ENCODE results near the gene STEAP1B.

STEAP1B gene

GRCh38 chr7:22404421-22405023 lies 95.5 kb downstream of the STEAP1B start:
- Histone ChIP-seq H3K27me3 (ENCODE audit: control insufficient read depth, insufficient read depth, low read length) (no peaks in the 10 kb centered on the region), H3K9ac (ENCODE audit: low read length) (no peak overlapping the region), H3K36me3 (ENCODE audit: control insufficient read depth, low read depth, low read length) (no peaks in the 10 kb centered on the region), H3K9me3 (ENCODE audit: control insufficient read depth, low read depth, low read length) (no peaks in the 10 kb centered on the region), H3K4me3 (ENCODE audit: low read length) (no peak overlapping the region), H3K27ac (ENCODE audit: low read length) (no peak overlapping the region), H3K4me1 (ENCODE audit: control insufficient read depth, low read depth, low read length) (no peaks in the 10 kb centered on the region)

GRCh38 chr7:22403344-22403743 lies 96.6 kb downstream of the STEAP1B start:
- H3K9me3 ChIP-seq (ENCODE audit: control insufficient read depth, low read depth, low read length) = no peaks in the 10 kb centered on the region
- no peak overlapping the region for H3K9ac ChIP-seq (ENCODE audit: low read length)
- H3K36me3 ChIP-seq (ENCODE audit: control insufficient read depth, low read depth, low read length) = no peaks in the 10 kb centered on the region
- no peaks in the 10 kb centered on the region for H3K27me3 ChIP-seq (ENCODE audit: control insufficient read depth, insufficient read depth, low read length)
- H3K4me1 ChIP-seq (ENCODE audit: control insufficient read depth, low read depth, low read length) = no peaks in the 10 kb centered on the region
- H3K27ac ChIP-seq (ENCODE audit: low read length) = no peak overlapping the region
- no peak overlapping the region for H3K4me3 ChIP-seq (ENCODE audit: low read length)

- Histone ChIP-seq H3K27me3 (ENCODE audit: control insufficient read depth, insufficient read depth, low read length) (no peaks in the 10 kb centered on the region), H3K4me3 (ENCODE audit: low read length) (no peak overlapping the region), H3K4me1 (ENCODE audit: control insufficient read depth, low read depth, low read length) (no peaks in the 10 kb centered on the region), H3K27ac (ENCODE audit: low read length) (no peak overlapping the region), H3K36me3 (ENCODE audit: control insufficient read depth, low read depth, low read length) (no peaks in the 10 kb centered on the region), H3K9ac (ENCODE audit: low read length) (no peak overlapping the region), H3K9me3 (ENCODE audit: control insufficient read depth, low read depth, low read length) (no peaks in the 10 kb centered on the region)
Observed at GRCh38 chr7:22402250-22402649, 97.7 kb downstream of the STEAP1B start.

- Histone ChIP-seq H3K27me3 (ENCODE audit: control insufficient read depth, insufficient read depth, low read length) (no peaks in the 10 kb centered on the region), H3K36me3 (ENCODE audit: control insufficient read depth, low read depth, low read length) (no peaks in the 10 kb centered on the region), H3K27ac (ENCODE audit: low read length) (no peak overlapping the region), H3K9ac (ENCODE audit: low read length) (no peak overlapping the region), H3K4me3 (ENCODE audit: low read length) (no peak overlapping the region), H3K9me3 (ENCODE audit: control insufficient read depth, low read depth, low read length) (no peaks in the 10 kb centered on the region), H3K4me1 (ENCODE audit: control insufficient read depth, low read depth, low read length) (no peaks in the 10 kb centered on the region)
Observed at GRCh38 chr7:22400936-22401553, 98.9 kb downstream of the STEAP1B start.

- Histone ChIP-seq H3K9ac (ENCODE audit: low read length) (no peak overlapping the region), H3K27ac (ENCODE audit: low read length) (no peak overlapping the region), H3K36me3 (ENCODE audit: control insufficient read depth, low read depth, low read length) (no peaks in the 10 kb centered on the region), H3K4me1 (ENCODE audit: control insufficient read depth, low read depth, low read length) (no peaks in the 10 kb centered on the region), H3K4me3 (ENCODE audit: low read length) (no peak overlapping the region), H3K9me3 (ENCODE audit: control insufficient read depth, low read depth, low read length) (no peaks in the 10 kb centered on the region), H3K27me3 (ENCODE audit: control insufficient read depth, insufficient read depth, low read length) (no peaks in the 10 kb centered on the region)
Observed at GRCh38 chr7:22400150-22400814, 99.7 kb downstream of the STEAP1B start.

- H3K9ac ChIP-seq (ENCODE audit: low read length) = no peak overlapping the region
- H3K9me3 ChIP-seq (ENCODE audit: control insufficient read depth, low read depth, low read length) = no peaks in the 10 kb centered on the region
- no peaks in the 10 kb centered on the region for H3K36me3 ChIP-seq (ENCODE audit: control insufficient read depth, low read depth, low read length)
- no peak overlapping the region for H3K4me3 ChIP-seq (ENCODE audit: low read length)
- H3K4me1 ChIP-seq (ENCODE audit: control insufficient read depth, low read depth, low read length) = no peaks in the 10 kb centered on the region
- H3K27ac ChIP-seq (ENCODE audit: low read length) = no peak overlapping the region
- no peaks in the 10 kb centered on the region for H3K27me3 ChIP-seq (ENCODE audit: control insufficient read depth, insufficient read depth, low read length)
Observed at GRCh38 chr7:22399546-22399945, 100.4 kb downstream of the STEAP1B start.

- no peaks in the 10 kb centered on the region for H3K9me3 ChIP-seq (ENCODE audit: control insufficient read depth, low read depth, low read length)
- no peaks in the 10 kb centered on the region for H3K27me3 ChIP-seq (ENCODE audit: control insufficient read depth, insufficient read depth, low read length)
- H3K27ac ChIP-seq (ENCODE audit: low read length) = no peak overlapping the region
- no peak overlapping the region for H3K9ac ChIP-seq (ENCODE audit: low read length)
- no peaks in the 10 kb centered on the region for H3K4me1 ChIP-seq (ENCODE audit: control insufficient read depth, low read depth, low read length)
- H3K4me3 ChIP-seq (ENCODE audit: low read length) = no peak overlapping the region
- H3K36me3 ChIP-seq (ENCODE audit: control insufficient read depth, low read depth, low read length) = no peaks in the 10 kb centered on the region
Observed at GRCh38 chr7:22399091-22399490, 100.9 kb downstream of the STEAP1B start.

- H3K9ac ChIP-seq (ENCODE audit: low read length) = no peak overlapping the region
Observed at GRCh38 chr7:22397981-22398380, 102.0 kb downstream of the STEAP1B start.

GRCh38 chr7:22395222-22395621 lies 104.8 kb downstream of the STEAP1B start:
- Histone ChIP-seq H3K27me3 (ENCODE audit: control insufficient read depth, insufficient read depth, low read length) (no peaks in the 10 kb centered on the region), H3K4me3 (ENCODE audit: low read length) (no peak overlapping the region), H3K4me1 (ENCODE audit: control insufficient read depth, low read depth, low read length) (no peaks in the 10 kb centered on the region), H3K27ac (ENCODE audit: low read length) (no peak overlapping the region), H3K36me3 (ENCODE audit: control insufficient read depth, low read depth, low read length) (no peaks in the 10 kb centered on the region), H3K9ac (ENCODE audit: low read length) (no peak overlapping the region), H3K9me3 (ENCODE audit: control insufficient read depth, low read depth, low read length) (no peaks in the 10 kb centered on the region)

More at GRCh38 chr7:22397981-22398380, 102.0 kb downstream of the STEAP1B start:
- H3K27ac ChIP-seq (ENCODE audit: low read length) = no peak overlapping the region
- H3K36me3 ChIP-seq (ENCODE audit: control insufficient read depth, low read depth, low read length) = no peaks in the 10 kb centered on the region
- no peak overlapping the region for H3K4me3 ChIP-seq (ENCODE audit: low read length)
- no peaks in the 10 kb centered on the region for H3K9me3 ChIP-seq (ENCODE audit: control insufficient read depth, low read depth, low read length)
- H3K4me1 ChIP-seq (ENCODE audit: control insufficient read depth, low read depth, low read length) = no peaks in the 10 kb centered on the region
- no peaks in the 10 kb centered on the region for H3K27me3 ChIP-seq (ENCODE audit: control insufficient read depth, insufficient read depth, low read length)

- no peak overlapping the region for H3K9ac ChIP-seq (ENCODE audit: low read length)
- no peaks in the 10 kb centered on the region for H3K36me3 ChIP-seq (ENCODE audit: control insufficient read depth, low read depth, low read length)
- no peak overlapping the region for H3K27ac ChIP-seq (ENCODE audit: low read length)
- no peaks in the 10 kb centered on the region for H3K27me3 ChIP-seq (ENCODE audit: control insufficient read depth, insufficient read depth, low read length)
- no peak overlapping the region for H3K4me3 ChIP-seq (ENCODE audit: low read length)
- no peaks in the 10 kb centered on the region for H3K9me3 ChIP-seq (ENCODE audit: control insufficient read depth, low read depth, low read length)
- H3K4me1 ChIP-seq (ENCODE audit: control insufficient read depth, low read depth, low read length) = no peaks in the 10 kb centered on the region
Observed at GRCh38 chr7:22394739-22395138, 105.2 kb downstream of the STEAP1B start.

GRCh38 chr7:22393913-22394729 lies 105.9 kb downstream of the STEAP1B start:
- H3K27ac ChIP-seq (ENCODE audit: low read length) = no peak overlapping the region
- H3K4me3 ChIP-seq (ENCODE audit: low read length) = no peak overlapping the region
- H3K27me3 ChIP-seq (ENCODE audit: control insufficient read depth, insufficient read depth, low read length) = no peaks in the 10 kb centered on the region
- H3K4me1 ChIP-seq (ENCODE audit: control insufficient read depth, low read depth, low read length) = no peaks in the 10 kb centered on the region
- no peak overlapping the region for H3K9ac ChIP-seq (ENCODE audit: low read length)
- H3K9me3 ChIP-seq (ENCODE audit: control insufficient read depth, low read depth, low read length) = no peaks in the 10 kb centered on the region
- H3K36me3 ChIP-seq (ENCODE audit: control insufficient read depth, low read depth, low read length) = no peaks in the 10 kb centered on the region

Measured in iPS-18a (cell line).